ENCODE measurements around the gene EREG.

- TF ChIP-seq JUN (IDR thresholded peaks at IDR 0.05; ENCODE audit: low read depth, low read length) (no peak), CEBPB (IDR thresholded peaks at IDR 0.05; ENCODE audit: low read depth, low read length) (no peak), CTCF (IDR thresholded peaks at IDR 0.05; ENCODE audit: control extremely low read depth in 1 of 3, insufficient read depth in 1 of 3, low read depth in 1 of 3, low read length in 3 of 3) (no peak), EZH2 (IDR thresholded peaks at IDR 0.05; ENCODE audit: low read depth, low read length, severe bottlenecking) (no peak), CTBP2 (IDR thresholded peaks at IDR 0.05; ENCODE audit: borderline replicate concordance, insufficient read depth, insufficient read length, low read length) (no peak), POLR2AphosphoS5 (IDR thresholded peaks at IDR 0.05; ENCODE audit: low read depth, low read length) (no peak), BACH1 (IDR thresholded peaks at IDR 0.05; ENCODE audit: low read length) (no peak), YY1 (IDR thresholded peaks at IDR 0.05; ENCODE audit: low read depth, low read length) (no peak), TAF1 (IDR thresholded peaks at IDR 0.05; ENCODE audit: low read depth, low read length) (no peak), KDM5A (IDR thresholded peaks at IDR 0.05; ENCODE audit: low read length) (no peak), RAD21 (IDR thresholded peaks at IDR 0.05 in 1 of 2, conservative IDR thresholded peaks at IDR 0.05 in 1 of 2; ENCODE audit: low read depth in 2 of 2, low read length in 2 of 2) (no peak), MAX (IDR thresholded peaks at IDR 0.05) (no peak), EP300 (IDR thresholded peaks at IDR 0.05; ENCODE audit: borderline replicate concordance in 1 of 2, low read depth in 2 of 2, low read length in 2 of 2) (no peak), CREB1 (IDR thresholded peaks at IDR 0.05) (no peak)
Measured at GRCh38 chr4:74424111-74424510, 59.2 kb downstream of the EREG start.
